GM21423 (cell line): ENCODE measurements around the gene COL23A1.
"Not testable (repeated sequence)": the region's sequence is repeated elsewhere in the genome, so short reads cannot be mapped to it uniquely, and the experiment has no call there.

Experiments
- ATAC-seq: cut with Tn5 transposase; IDR thresholded peaks from one replicate; pipeline ENCODE4 v1.9.1; 2021; ENCODE audit warnings: mild to moderate bottlenecking, moderate library complexity; ENCODE audit not compliant: unreplicated experiment

Gene COL23A1

DNA sequence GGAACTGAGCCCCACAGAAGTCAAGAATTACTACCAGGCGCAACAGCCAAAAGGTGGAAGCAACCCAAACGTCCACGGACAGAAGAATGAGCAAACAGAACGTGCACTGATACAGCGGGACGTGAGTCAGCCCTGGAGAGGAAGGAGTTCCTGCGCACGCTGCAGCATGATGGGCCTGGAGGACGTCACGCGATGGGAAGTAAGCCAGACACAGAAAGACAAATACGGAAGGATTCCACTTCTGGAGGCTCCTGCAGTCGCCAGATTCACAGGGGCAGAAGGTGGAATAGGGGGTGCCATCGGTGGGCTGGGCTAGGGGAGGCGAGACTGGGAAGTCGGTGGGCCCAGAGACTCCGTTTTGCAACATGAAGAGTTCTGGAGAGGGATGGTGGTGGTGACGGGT, 277.3 kb downstream of the COL23A1 start:
- ATAC-seq = no peak

DNA sequence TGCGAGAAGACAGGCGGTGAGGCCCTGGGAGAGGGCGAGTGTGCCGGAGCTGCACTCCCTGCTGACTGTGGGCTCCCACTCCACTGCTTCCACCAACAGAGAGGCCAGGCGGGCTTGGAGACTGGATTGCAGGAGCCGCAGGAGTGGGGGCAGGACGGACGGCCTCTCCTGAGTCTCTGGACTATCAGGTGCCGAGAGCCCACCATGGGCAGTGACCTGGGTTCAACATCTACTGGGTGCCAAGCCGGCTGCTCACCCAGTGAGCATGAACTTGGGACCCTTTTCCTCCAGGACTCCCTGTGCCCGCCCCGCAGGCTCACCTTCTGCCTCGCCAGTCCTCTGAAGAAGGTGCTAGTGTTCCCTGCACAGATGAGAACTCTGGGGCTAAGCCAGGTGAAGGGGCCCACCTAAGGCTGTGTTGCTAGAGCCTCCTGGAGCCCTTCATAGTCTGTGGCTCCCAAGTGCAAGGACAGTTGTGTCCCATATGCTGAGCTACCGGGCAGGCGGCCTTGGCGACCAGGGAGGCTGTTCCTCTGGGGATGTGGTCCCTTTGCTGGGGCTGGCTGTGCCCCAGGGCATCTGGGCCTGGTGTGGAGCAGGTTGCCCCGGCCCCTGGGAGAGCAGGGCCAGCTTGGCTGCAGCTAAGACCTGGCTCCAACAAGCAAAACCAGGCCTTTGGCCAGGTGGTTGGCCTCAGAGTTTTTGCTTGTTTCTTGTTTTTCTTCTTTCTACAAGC, 279.9 kb downstream of the COL23A1 start:
- ATAC-seq = no peak

DNA sequence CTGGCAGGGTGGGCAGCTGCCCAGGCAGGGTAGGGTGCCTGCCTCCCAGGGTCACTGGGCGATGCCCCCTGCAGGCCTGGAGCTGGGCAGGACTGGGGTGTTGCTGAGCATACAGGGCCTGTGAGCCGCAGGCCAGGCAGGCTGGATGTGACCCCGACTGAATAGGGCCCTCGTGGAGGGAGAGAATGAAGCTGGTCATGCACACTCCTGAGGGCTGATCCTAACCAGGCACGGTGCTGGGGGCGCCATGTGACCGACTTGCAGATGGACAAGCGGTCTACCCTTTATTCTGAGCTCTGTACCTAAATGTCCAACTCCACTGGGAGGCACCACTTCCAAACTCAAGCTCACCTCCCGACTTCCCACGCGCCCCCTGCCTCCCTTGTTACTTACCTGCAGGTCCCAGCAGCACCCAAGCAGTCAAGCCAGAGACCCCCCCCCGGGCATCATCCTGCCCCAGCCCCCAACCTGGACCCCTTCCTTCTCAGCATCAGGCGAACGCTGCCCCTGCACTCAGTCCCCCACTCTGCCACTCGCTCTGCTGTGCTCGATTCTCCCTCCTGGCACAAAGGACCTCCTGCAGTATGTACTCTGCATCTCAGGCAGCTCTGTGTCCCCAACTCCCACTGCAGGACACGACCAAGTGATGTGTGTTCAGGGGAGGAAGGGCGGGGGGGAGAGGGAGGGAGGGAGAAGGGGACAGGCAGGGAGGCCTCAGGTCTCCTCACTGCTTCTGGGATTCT, 280.8 kb downstream of the COL23A1 start:
- no peak for ATAC-seq

DNA sequence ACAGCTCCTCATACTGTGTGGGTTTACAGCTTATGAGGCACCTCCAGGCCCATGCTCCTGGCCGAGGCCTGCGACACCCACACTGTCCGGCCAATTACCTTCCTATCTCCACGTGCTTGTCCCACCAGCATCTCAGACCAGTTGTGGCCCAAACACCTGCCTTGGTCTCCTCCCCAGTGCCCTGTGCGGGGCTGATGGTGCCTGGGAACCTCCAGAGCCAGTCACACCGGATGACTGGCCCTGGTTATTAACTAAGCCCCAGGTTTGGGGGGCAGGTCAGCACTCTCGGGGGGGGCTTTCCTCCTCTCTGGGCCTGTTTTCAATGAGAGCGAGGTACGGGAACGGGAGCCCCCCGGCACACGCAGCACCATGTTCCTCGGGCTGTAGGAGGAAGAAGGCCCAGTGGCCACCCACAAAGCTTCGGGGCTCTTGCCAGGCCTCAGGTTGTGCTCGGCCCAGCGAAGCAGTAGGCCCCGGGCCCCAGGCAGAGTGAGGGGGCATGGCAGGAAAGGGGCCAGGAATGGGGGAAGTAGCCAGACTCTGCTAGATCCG, 281.6 kb downstream of the COL23A1 start:
- no peak for ATAC-seq

DNA sequence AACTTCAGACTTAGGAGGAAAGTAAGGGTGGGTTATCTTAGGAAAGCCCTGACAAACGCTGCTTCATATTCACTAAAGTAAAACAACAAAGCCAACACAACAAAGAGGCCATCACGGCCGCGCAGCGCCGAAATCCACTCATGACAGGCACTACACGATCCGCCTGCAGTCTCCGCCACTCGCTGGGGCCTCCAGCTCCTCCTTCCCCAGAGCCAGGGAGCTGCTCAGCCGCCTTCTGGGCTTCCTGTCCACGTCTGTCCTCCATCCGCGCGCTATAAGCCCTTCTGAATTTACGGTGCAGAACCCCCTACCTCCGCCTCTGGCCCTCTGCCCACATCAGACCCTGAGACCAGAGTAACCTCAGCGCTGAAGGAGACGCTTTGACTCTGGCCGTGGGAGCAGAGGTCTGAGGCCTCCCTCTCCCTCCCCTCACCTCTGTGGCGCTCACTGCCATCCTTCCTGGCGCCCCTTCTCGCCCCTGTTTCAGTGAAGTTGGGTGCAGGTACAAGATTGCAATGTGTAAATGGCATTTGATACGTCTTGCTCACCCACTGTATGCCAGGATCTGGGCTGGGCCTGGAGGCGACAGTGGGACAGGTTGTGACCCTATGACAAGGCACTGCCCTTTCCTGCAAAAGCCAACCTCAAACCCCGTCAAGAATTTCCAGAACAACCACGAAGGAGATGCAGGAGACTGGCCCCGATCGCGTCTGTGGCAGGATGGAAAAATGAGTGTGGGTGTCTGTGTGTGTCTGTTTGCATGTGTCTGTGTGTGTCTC, 282.7 kb downstream of the COL23A1 start:
- ATAC-seq = no peak

DNA sequence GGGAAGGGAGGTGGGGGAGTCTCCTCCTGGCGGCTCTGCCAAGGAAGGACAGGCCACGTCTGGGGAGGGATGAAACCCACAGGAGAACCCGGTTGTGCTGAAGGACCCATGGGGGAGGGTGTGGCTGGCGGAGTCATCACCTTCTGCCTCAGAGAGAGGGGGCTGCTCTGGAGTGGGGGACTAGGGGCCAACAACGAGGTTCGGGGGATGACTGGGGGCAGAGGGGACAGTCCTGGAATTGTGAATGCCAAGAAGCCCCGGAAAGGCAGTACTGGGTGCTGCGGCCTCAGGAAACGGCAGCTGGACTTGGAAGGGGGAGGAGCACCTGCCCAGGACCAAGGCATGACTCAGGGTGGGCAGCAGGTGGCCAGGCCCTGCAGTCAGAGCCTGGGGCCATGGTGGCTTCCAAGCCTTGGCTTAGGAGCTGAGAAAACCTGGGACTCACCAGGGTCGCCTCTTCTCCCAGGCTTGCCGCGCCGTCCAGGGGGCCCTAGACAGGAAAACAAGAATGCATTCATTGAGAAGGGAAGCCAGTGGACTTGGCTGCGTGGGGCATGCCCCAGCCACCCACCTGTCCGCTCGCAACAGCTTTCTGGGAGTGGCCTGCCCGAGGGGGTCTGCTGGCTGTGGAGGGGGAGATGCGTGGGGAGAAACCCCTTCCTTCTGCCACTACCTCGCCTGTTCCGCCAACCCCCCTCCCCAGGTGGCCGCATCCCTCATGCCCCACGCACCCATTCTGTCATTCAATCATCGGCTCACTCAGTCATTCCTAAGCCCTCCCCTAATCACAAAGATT, 283.6 kb downstream of the COL23A1 start:
- ATAC-seq = no peak

DNA sequence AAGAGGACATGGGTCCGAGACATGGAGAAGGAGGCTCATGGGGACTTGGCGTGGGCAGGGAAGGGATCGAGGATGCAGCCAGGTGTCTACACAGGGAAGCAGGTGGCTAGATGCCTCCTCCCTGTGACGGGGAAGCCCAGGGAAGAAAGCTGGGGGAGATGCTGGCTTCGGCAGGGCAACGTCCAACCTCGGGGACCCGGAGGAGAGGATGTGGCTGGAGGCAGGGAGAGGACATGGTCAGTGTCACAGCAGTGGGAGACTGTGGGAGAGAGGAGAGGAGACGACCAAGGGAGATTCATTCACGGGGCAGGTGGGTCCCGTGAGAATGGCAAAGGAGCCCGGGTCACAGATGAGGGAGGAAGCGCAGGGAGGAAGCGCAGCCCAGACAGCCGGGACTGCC, 284.4 kb downstream of the COL23A1 start:
- ATAC-seq = no peak

DNA sequence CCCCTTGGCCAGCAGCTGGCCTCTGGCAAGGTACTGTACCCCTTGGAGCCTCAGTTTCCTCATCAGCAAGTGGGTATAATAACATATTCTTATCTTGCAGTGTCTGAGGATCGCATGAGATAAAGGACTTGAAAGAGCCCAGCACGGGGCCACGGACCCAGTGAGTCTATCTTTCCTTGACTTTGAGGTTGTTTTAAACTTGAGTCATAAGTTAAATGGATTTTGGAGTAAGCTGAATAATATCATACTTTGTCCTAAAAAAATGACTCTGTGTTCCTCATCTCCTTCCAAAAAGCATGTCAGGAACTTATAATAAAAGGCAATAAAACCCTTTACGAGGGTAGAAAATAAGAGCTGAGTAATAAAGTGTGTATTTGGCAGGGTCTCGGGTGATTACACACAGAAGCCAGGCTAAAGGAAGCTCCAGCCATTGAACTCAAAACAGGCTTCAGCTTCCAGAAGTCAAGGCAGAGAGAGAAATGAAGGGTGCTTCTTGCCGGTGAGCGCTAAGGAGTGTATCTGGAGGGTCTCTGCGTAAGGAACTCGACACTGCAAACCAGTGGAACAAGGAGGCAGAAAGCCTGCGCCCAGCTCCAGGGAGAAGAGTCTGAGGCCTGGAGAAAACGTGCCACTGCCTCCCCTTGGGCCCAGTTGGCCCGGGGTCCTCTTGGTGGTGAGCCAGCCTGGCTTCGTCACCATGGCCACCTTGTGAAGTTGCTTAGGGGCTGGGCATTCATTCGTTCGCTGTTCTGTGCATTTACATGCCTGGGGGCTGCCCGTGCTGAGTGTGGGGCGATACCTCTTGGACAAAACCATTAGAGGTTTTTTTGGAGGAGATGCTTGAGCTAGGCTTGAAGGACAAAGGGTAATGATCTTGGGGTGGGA, 285.2 kb downstream of the COL23A1 start:
- no peak for ATAC-seq

DNA sequence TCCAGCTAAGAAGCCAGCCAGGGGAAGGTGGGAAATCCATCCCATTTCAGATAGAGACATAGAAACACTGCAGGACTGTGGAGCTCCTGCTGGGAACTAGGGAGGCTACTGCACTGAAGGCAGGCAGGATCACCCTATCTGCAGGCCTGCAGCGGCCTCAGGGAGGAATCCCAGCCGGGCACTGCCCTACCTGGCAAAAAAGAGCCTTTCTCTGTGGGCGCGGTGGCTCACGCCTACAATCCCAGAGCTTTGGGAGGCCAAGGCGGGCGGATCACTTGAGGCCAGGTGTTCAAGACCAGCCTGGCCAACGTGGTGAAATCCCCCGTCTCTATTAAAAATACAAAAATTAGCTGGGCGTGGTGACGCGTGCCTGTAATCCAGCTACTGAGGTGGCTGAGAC, 286.2 kb downstream of the COL23A1 start:
- no peak for ATAC-seq

DNA sequence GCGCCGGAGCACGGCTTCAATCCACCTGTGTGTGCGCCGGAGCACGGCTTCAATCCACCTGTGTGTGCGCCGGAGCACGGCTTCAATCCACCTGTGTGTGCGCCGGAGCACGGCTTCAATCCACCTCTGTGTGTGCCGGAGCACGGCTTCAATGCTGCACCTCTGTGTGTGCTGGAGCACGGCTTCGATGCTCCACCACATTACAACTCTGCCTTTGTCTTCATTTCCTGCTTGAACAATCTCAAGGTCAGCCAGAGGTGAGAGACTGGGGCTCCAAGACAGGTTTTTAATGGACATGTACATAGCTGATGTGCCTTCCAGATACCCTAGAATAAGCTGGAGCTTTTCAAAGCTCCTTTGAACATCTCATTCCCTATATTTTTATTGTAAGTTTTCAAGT, 287.9 kb downstream of the COL23A1 start:
- ATAC-seq = not testable (repeated sequence)

DNA sequence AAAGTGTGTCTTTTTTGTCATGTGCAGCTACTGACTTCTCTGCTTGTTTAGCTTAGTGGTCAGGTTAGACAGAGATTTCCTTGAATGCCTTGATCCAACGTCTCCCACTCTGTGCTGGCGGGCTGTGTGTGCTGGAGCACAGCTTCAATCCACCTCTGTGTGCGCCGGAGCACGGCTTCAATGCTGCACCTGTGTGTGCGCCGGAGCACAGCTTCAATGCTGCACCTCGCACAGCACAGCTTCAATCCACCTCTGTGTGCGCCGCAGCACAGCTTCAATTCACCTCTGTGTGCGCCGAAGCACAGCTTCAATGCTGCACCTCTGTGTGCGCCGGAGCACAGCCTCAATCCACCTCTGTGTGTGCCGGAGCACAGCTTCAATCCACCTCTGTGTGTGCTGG, 288.6 kb downstream of the COL23A1 start:
- ATAC-seq = no peak

DNA sequence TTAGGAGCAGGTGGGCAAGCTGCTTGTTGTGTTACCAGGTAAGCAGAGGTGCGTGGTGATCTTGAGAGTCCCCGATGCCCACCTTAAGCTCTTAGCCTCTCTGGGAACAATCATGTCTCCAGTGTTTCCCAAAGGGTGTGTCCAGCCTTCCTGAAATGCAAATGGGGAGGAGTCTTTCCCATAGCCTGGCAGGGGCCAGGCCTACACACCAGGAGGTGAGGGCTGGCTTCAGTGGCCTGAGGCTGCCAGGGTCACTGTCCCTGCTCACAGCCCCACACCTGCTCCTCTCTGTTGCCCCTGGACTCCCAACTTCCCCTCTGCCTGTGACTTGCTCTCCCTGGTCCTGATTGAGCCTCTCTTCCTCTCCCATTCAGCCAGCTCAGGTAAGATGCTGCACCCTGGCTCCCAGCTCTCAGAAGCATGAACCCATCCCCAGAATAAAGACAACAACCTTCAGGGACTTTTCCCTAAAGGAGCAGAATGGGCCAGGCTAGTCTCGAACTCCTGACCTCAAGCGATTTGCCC, 291.8 kb downstream of the COL23A1 start:
- ATAC-seq = no peak

DNA sequence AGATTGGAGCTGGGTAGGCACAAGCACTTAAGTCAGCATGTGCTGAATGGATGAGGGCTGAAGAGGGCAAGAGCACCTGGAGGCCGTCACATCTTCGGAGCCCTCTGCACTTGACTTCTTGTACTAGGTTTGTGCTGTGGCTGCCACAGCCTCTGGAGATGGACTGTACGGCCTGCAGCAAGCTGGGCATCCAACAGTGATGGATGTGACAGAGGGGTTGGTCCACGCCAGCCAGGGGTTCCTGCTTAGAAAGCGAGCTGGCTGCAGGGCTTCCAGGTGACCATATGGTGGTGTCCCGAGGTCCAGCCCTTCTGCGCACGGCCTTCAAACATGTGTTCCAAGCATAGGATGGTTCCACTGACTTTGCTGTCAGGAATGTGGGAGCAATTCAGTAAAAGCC, 292.4 kb downstream of the COL23A1 start:
- ATAC-seq = no peak

DNA sequence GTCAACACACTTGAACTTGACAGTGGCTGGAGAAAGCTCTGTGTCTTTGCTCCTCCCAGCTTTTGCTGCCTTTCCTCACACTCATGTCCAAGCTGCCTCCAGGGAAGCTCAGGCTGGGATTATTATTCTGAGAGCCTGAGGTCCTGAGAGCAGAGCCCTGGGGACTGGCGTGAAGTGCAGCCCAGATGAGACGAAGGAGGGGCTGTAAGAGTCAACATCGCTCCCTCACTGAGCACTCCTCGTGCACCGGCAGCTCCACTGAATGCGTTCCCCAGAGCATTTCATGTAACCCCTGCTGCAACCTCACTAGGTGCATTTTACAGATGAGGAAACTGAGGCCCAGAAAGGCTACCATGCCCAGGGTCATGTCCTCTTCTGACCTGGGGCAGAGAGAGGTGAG, 294.1 kb downstream of the COL23A1 start:
- no peak for ATAC-seq

DNA sequence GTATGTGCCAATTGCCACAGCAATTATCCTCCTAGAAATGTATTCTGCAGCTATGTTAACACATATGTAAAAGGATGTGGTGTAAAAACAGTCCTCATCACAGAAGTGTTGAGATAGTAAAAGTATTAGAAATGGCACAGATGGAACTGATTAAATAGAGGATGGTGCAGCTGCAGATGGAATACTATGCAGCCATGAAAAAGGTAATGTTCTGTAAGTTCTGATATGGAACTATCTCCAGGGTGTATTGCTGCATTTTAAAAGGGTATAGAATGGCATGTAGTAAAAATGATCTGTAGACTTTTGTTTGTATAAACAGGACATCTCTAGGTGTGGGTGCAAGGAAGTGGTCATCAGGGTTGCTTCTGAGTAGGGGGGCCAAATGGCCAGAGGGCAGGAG, 294.6 kb downstream of the COL23A1 start:
- no peak for ATAC-seq

DNA sequence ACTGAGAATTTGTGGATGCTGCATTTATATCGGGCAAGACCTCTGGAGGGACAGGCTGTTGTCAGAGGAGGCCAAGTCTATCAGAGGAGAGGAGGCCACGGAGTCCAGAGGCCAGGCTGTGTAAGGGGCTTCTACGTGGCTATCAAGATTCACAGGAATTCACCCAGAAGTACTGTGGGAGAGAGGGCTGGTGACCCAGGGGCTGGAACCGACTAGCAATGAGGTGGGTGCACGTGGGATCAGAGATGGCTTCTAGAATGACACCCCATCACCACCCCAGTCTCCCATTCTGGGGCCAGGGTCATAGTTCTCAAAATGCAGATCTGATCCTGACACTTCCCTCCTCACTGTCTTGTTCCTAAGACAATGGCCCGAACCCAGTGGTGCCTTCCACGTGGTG, 296.4 kb downstream of the COL23A1 start:
- no peak for ATAC-seq

DNA sequence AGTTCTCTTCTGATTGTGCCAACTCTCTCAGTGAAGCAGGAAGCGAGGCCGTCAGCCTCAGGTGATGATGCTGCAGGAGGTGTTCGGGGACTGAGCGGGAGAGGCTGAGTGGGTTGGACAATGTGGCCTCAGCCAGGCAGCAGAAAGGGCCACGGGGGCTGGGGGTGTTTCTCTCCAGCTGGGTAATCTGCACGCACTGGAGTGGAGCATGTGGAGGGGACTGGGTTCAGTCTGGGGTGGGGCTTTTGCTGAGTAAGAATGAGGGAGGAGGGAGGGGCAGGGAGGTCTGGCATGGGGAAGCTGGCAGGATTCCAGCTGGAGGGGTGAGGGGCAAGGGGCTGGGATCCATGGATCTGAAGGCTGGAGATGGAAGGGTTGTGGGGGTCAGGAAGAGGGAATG, 296.8 kb downstream of the COL23A1 start:
- no peak for ATAC-seq

DNA sequence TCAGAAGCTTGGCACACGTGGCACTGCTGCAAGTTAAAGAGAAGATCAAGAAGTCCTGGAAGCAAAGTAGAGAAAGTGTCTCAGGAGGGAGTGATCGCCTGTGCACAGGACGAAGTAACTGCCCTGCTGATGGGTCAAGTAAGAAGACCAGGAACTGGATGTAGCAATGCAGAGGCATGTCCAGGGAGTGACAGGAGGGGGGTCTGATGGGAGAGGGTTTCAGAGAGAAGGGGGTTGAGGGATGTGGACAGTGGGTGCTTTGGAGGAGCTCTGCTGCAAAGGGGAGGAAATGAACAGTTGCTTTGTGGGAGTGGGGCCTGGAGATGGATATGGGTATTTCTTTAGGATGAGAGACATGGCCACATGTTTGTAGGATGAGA, 297.4 kb downstream of the COL23A1 start:
- no peak for ATAC-seq

DNA sequence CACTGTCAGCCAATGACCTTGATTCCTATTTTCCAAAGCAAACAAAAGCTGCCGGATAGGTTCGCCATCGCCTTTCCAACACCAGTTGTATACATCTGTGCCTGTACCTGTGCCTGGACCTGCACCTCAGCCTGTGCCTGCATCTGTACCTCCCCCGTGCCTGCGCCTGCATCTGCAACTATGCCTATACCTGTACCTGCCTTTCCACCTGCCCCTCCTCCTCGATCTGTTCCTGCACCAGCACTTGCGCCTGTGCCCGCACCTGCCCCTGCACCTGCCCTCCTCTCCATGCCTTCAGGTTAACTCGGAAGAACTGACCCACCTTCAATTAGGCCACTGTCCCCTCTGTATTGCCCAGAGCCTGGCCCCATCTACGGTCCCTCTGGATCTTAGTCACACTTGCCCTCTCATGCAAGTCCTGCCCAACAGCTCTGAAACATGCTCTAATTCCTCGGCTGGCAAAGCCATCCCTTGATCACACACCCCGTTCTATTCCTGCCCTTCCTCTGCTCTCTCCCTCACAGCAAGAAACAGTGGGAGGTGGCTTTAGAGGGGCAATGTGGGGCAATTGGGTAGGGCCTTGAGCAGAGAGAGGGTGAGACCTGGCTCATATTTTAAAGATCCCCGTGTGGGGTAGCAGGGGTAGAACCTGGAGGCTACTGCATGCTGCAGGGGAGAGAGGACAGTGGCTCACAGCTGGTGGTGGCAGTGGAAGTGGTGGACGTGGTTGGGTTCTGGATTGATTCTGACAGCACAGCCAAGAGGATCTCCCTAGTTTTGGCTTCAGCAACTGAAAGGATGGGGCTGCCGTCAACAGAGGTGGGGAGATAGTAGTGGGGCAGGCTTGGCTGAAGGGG, 298.0 kb downstream of the COL23A1 start:
- ATAC-seq = no peak
